HG03442 (cell line): ENCODE measurements around the gene ASAH2.

ENCODE experiments used
- ATAC-seq: cut with Tn5 transposase; IDR thresholded peaks from one replicate; pipeline ENCODE4 v1.9.1; 2021; ENCODE audit warnings: mild to moderate bottlenecking, moderate library complexity; ENCODE audit not compliant: unreplicated experiment

Gene ASAH2

DNA sequence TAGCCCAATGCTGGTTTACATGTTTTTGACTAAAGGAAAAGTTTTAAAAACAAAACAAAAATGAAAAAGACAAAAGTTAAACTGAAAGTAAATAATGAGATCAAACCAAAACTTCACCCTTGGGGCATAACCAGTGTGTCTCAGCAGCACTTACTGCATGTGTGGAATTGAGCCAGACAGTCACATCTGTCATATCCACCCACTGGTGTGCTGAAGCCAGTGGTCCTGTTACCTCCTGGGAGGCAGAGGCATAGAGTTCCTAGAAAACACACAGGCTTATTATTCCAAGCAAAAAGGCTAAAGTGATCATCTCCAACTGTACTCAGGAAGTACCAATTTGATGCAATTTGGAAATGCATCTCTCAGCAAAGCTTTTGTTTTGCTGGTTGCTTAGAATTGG lies 40.4 kb downstream of the ASAH2 start:
- ATAC-seq, result no peak
